GM12864 (cell line): ENCODE measurements around the gene TAB2.
"Not testable (repeated sequence)": the region's sequence is repeated elsewhere in the genome, so short reads cannot be mapped to it uniquely, and the experiment has no call there.

Experiments used
- DNase-seq: peaks from one replicate; pipeline ENCODE4 v3.0.0-alpha.2; 2011; ENCODE audit warnings: low read depth
- H3K4me3 ChIP-seq: 2 replicates; pipeline ENCODE4 v1.5.1; 2011; ENCODE audit warnings: mild to moderate bottlenecking, low read depth, low read length, control low read depth
- CTCF ChIP-seq: IDR thresholded peaks from 2 replicates; pipeline ENCODE4 v1.5.1; 2011; ENCODE audit warnings: low read depth, mild to moderate bottlenecking, moderate library complexity, low read length, control low read depth, inconsistent platforms; ENCODE audit errors: missing control alignments

Gene TAB2

GRCh38 chr6:149459761-149460160 is 142.2 kb downstream of the TAB2 start:
- DNase-seq = no peak
- no peak overlapping the region for H3K4me3 ChIP-seq
- no peak for TF ChIP-seq CTCF

GRCh38 chr6:149460249-149460648 is 142.7 kb downstream of the TAB2 start:
- not testable (repeated sequence) for DNase-seq, H3K4me3 ChIP-seq
